Smooth muscle cell of the brain vasculature (primary cell): ENCODE data around the gene ANKRD13B.
"Not testable (repeated sequence)": the region's sequence is repeated elsewhere in the genome, so short reads cannot be mapped to it uniquely, and the experiment has no call there.

Experiments
- DNase-seq: peaks from one replicate; pipeline ENCODE4 v3.0.0-alpha.2; 2012; ENCODE audit warnings: low read depth, low spot score

The ANKRD13B gene

DNA sequence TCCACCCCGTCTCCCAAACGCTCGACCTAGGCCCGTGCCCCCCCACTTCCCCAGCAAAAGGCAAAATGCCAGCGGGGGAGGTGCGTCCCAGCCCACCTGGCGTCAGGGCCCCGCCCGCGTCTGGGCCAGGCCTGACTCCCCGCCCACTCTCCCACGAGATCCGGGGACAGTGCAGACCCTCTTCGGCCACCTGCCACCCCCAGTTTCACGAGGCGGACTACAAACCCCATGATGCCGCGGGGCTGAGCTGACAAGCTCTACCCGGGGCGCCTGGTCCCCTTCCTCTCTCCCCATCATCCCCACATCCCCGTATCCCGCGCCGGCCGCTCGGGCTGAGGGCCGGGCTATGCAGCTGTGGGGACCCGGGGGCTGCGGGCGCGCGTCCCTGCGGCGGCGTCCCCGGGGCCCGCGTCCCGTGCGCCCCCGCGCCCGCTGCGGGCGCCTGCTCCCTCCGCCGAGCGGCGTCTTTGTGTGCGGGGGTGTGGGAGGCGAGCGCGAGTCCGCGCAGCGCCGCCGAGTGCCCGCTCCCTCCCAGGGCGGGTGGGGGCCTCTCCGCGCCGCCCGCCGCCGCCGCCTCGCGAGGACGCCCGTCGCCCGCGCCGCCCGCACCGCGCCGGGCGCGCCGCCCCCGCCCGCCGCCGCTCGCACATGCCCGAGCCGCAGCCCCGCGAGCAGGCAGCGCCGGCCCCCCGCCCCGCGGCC lies at the start of gene ANKRD13B:
Gene ANKRD13B (plus strand): TSS at position 283 of the 702 bp plus-strand sequence. CDS start 490 bp downstream, outside the sequence.
- DNase-seq, result no peak

DNA sequence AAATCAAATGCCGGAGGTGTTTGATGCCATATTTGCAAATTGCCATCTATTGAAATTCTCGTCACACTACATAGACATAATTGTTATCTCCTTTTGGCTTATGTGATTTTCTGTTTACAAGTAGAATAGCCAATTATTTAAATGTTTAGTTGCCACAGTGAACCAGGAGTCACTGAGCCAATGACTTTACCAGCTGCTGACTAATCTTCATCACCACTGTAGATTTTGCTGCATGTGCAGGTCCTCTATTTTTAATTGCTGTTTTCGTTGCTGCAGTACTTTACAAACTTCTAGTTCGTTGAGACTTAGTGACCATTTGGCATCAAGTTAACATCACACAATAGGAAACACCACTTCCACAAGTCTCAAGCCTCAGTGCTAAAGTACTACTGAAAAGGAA lies 48.9 kb upstream of the ANKRD13B start:
- DNase-seq, result no peak

DNA sequence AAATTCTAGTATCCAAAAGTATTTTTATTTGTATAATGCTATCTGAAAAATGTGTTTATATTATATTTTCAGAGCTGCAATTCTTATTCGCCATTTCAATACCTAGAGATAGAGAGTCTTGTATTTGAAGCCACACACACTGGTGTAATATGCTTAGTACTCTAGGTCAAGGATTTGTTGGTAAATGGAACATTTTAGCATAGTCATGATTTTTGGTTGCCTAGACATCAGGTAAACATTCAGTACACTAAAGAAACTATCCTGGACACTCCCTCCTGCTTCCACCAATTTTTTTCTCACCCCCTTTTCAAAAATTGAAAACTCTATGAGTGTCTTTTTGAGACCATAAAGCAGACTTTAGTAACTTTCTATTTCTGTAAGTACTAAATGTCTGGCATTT lies 46.8 kb upstream of the ANKRD13B start:
- DNase-seq, result no peak

DNA sequence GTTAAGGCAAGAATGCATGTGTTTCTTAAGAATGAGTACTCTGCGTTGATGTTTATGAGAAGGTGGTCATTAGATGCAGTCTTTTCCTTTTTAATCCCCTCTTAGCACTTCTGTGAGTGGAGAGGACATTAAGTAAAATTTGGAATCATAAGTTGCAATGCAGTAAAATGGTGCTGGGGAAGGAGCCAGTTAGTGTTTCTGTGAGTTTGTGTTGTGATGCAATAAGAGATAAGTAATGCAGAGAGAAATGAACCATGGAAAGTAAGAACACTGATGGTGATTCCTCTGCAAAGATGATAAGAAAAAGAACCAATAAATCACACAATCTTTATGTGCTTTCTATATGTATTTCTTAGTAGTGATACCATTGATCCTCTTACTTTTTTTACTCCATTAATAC lies 46.1 kb upstream of the ANKRD13B start:
- no peak for DNase-seq

DNA sequence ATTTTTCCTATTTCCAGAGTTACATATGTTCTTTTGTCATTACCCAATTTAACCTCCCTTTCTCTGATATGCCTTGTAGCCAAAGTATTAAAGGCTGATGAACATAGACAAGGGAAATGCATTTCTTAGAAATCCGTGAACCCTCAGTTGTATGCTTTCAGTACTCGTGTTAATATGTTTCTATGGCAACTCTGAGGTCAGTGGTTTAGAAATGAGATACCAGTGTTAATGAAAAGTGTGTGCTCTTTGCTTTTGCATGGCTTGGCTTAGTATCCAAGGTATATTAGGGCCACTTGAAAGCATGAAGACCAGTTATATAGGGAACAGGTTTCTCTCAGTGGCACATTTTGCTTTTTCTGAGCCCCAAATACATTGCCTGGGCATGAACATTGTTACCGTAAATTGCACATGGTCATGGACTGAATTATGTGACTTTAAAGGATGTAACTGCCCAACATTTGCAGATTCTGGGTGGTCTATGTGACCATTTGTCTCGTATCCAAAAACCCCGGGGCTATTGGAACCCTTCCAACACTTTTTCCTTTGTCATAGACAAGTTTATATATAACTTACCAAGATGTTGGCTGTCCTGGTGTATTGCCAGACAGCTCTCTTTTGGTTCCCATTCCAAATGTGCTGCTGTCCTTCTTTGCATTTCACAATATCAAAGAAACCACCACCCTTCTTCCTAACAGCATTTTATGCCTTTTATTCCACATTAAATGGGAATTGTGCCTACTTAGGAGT lies 43.6 kb upstream of the ANKRD13B start:
- no peak for DNase-seq

DNA sequence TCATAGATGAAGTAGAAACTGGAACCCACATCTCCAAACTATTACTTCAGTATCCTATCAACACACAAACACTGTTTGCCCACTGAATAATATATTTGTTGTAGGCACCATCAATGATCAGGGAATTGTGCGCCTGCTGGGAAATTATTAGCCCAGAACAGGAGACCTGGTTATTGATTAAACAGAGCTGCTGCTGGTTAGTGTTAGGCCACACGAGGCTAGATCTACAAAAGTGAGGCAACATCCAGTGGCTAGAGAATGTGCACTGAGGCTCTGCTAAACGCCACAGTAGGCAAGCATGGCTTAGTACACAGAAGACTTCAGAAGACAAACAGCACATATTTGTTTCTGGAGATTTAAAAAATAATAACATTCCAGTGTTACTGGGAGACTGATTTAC lies 37.1 kb upstream of the ANKRD13B start:
- DNase-seq, result no peak

DNA sequence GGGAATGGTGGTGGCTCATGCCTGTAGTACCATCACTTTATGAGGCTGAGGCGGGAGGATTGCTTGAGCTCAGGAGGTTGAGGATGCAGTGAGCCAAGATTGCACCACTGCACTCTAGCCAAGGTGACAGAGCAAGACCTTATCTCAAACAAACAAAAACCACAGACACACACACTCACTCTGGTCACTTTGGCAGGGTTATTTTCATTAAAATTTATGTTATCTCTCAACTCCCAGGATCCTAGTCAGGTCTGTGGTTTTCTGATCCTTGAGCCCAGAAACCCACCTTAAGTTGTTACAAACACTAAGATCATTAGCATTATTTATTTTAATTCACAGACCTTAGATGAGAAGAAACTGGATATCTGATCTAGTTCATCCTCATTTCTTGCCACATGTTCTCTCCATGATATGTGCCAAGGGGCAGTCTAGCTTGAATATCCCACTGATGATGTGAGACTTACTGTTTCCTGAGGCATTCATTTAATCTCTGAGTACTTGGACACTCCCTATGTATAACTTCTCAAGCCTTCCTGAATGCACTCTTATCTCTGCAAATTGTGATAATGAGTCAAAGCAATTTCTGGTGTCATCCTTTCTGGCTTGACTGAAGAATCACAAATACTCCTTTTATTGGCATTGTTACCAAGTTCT lies 35.7 kb upstream of the ANKRD13B start:
- no peak for DNase-seq

DNA sequence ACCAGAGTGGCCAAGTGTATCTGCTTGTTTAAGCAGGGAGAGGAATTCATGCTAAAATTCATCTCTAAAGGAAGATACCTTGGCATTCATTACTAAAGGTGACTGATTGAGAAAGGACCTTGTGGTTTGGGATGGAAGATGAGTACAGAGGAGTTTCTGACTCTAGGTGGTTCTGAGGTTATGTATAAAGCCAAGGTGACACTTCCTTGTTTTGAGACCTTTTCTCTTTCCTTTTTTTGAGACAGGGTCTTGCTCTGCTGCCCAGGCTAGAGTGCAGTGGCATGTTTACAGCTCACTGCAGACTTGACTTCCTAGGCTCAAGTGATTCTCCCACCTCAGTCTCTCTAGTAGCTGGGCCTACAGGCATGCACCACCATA lies 35.2 kb upstream of the ANKRD13B start:
- no peak for DNase-seq

DNA sequence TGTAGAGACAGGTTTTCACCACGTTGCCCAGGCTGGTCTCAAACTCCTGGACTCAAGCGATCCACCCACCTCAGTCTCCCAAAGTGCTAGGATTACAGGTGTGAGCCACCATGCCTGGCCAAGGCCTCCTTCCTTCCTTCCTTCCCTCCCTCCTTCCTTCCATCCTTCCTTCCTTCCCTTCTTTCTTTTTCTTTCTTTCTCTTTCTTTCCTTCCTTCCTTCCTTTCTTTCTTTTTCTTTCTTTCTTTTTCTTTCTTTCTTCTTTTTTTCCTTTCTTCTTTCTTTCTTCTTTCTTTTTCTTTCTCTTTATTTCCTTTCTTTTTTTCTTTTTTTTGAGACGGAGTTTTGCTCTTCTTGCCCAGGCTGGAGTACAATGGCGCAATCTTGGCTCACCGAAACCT lies 34.8 kb upstream of the ANKRD13B start:
- not testable (repeated sequence) for DNase-seq

DNA sequence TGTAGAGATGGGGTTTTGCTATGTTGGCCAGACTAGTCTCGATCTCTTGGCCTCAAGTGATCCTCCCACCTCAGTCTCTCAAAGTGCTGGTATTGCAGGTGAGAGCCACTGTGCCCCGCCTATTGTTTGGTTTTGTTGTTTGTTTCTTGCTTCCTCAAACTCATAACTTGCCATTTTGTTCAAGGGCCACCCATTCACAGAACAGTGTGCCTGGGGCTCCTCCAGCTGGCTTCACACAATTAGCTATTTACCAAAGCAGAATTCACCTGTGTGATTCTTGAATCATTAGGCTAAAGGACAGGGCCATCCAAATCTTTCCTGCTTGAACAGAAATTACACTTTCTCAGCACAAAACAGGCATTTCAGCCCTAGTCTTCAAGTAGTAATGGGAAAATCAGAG lies 33.3 kb upstream of the ANKRD13B start:
- no peak for DNase-seq

DNA sequence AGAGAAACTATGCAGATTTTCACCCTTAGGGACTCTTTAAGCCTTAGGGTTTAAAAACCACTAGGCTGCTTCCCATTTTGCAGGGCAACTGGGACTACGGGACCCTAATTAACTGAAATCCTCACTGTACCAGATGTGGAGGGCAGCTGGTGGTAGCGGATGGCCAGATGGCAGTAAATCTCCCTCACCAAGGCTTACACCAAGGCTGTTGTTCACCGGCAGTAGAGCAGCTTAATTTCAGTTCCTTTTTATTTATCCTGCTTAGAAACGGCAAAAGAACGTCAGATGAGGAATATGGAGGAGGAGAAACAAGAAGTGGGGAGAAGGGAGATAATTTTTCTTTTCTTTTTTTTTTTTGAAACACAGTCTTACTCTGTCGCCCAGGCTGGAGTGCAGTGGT lies 32.6 kb upstream of the ANKRD13B start:
- DNase-seq, result no peak

DNA sequence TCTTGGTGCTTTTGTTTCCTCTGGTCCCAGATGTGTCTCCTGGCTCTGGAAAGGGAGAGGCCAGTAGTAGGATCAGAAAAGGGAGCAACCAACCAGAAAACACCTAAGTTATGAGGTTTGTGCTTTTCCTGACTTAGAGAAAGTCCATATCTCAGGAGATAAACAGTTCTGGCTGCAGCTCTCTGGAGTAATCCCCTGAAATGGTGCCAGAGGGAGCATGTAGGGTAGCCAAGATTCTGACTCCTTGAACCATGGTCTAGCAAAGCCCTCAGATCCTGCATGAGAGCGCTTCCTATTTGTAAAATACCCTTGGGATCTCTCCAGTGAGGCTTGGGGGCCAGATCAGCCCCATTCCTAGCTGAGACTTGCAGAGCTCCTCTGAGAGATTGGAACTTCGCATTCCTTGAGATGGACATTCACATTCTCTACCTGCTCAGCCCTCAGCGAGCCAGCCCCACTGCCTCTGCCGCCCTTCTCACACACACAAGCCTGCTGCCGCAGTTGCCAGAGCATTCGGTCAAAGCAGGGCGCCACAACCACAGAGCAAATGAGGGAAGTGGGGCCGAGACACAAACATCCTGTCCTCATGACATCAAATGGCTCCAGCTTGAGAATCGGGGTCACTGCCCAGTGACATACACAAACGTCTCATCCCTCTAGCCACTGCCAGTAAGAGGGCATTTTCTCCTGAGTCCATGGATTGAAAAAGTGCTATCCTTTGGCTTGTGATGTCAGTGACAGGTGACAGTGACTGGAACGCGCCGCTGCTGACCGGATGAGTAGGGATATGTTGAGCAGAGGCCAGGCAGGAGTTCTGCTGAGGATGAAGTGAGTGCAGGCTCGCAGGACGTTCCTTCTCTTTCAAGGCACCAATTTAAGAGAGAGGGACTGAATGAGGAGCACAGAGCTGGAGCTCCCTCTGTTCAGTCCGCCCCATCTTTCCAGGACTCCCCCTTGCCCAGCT lies 31.1 kb upstream of the ANKRD13B start:
- no peak for DNase-seq

DNA sequence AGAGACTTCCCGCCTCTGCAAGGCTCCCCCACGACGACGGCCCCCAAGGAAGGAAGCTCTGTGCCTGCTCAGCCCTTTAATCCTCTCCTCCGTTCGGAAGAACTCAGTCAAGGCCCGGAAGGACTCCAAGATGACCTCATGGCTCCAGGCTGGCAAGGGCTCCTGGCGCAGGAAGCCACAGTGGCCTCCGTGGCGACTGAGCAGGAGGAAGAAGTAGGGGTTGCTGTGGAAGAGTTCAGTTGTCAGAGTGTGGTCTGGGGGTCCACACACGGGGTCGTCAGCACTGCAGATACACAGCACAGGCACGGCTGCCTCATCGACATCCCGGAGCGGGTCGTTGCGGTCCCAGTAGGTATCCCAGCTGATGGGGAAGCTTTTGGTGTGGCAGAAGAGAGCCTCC lies 30.3 kb upstream of the ANKRD13B start:
- no peak for DNase-seq

DNA sequence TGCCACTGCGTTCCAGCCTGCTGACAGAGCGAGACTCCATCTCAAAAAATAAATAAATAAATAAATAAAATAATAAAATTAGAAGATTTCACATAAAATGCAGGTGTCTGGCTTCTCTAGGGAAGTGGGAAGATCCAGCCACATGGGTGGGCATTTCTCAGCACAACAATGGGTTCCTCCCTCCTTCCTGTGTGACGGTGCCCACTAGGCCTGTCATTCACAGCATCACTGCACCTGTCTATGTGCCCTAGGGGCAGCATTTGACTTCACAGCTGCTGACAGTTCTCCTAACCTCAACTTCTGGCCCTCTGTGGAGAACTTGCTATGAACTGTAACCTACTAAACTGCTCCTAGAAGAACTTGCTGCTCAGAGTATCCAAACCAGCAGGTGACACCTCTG lies 29.1 kb upstream of the ANKRD13B start:
- no peak for DNase-seq

DNA sequence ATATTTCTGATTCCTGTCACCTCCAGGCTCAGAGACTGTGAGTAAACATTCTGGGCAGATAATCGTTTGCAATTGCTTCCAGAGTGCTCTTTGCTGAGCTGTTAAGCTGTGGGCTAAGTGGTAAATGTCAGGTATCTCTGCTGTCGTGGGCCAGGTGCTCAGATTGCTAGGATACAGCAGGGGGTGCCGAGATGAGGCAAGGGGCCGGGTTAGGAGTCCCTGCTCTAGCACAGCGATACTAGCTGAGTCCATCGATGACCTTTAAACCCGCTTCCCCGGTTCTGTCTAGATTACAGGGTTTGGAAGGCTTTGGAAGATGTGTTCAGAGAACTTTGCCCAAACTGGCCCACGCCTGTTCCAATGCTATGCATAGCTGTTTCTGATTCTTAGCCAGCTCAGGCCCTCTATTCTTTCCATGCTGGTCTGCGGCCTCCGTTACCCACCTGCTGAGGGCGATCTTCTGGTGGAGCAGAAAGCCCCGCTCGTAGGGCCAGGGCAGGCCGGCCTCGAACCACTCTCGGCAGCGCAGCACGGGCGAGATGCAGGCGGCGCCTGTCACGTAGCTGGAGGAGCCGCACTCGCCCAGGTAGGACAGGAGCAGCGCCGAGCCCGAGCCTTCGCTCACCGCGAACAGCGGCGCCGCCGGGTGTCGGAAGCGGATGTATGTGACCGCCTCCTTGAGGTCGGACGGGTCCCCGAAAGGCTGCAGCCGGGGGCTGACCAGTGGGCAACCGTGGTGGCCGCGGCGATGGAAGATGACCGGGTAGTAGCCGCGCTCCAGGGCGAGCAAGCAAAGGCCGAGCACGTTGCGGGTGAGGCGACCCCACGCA lies 27.1 kb upstream of the ANKRD13B start:
- no peak for DNase-seq

DNA sequence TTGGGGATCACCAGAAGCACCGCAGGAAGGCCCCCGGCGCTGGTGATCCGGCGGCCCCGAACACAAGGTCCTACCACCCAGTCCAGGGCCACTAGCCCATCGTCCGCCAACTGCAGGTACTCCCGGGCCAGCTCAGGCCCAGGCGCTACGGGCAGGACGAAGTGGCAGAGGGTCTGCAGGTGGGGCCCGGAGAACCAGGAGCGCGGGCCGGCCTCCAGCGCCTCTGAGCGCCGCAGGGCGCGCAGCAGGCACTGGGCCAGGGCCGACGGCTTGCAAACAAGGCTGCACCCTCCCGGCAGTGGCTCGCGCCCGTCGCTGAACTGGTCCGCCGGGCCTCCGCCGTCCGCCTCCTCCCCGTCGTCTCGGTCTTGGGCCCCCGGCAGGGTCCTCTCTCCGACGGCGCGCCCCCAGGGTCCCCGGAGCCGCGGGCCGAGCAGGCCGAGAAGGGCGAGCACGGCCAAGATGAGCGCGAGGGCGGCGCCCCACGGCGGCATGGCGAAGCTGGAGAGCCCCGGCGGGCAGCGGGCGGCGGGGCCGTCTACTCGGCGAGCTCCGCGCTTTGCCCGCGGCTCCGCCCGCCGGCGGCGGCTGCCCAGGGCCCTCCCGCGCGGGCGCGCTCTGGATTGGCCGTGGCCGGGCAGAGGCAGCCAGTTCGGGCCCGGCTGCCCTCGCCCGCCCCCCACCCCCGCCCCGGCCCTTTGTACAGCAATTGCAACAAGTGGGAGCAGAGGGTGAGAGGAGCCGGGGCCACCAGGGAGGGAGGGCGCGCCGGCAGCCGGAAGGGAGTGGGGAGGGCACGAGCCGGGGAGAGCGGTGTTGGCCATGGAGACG lies 26.2 kb upstream of the ANKRD13B start, which contains the start of gene ABHD15:
Gene ABHD15 (minus strand): TSS at position 565 of the 831 bp plus-strand sequence. CDS start 71 bp downstream, at position 494.
- DNase-seq, result no peak

DNA sequence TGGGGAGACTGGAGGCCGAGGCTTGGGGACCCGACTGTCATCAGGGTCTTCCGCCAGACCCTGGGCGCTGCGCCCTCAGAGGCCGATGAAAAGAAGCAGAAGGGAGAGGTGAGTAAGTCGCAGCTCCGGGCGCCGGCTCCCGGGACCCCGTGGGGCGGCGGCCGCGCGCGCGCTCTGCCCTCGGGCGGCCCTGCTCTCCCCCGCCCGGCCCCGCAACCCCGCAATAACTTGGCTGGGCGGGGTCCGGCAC lies 25.7 kb upstream of the ANKRD13B start:
- no peak for DNase-seq

DNA sequence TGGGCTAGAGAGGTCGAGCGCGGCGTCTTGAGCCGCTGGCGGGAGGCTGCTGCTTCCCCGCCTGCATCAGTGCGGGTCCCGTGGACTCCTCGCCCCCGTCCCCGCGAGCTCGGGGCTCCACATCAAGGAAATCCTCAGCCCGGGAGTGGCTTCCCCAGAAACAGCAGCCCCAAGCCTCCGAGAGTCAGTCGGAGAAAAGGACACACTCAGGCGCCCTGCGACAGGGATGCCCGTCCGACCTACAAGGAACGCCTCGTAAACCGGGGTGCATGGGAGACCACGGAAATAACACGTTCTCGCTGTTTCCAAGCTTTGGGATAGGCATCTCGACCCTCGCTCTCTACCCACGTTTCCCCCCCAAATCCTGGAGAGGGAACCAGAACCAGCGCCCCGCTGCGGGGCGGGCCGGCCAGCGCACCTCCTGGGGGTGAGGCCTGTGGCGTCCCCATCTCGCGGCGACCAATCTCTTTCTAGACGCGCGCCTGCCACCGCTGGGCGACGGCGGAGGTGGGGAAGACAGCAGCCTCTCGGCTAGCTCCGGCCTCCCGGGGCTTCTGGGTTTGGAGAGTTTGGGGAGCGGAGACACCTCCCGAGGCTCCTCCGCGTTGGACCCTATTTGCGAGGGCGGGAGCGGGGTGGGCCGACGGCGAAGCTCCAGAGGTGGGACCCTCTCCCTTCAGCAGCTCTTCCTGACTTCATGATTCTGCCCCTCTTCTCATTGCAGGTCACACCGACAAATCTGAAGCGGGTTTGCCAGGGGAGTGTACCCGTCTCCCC lies 25.2 kb upstream of the ANKRD13B start:
- DNase-seq, result no peak
